ENCODE results near the gene UBE2V1.

UBE2V1 gene

DNA sequence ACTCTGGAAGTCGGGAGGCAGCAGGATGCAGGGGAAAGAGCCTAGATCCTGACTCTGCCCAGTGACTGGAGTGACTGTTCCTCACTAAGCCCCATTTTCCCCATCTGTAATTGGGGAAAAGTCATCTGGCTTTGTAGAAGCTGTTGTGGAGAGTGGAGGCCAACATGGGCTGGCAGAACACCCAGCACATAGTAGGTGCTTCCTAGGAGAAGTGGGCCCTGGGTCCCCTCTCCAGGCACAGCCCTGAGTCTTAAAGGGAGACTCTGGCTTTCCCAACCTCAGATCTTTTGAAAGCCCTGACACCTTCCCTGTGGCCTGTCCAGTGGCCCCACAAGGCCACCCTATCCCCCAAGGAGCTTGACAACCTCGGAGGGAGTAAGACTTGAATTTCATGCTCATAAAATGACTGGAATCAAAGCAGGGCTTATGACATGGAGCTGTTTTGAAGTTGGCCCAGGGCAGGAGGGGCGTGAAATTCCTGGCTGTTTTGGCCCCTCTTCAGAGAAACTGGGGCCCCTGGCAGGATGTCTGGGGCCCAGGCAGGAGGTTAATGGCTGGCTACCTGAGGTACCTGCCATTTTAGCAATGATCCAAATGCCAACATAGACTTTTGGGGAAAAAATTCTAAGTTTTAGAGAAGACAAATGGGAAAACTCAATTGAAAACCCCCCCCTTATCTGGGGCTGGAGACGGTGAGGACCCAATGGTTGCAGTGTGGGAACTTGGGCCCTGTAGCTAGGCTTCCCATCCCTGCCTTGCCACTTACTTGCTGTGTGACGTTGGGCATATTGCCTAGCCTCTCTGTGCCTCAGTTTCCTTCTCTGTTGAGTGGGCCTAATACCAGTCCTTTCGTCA, 51.6 kb downstream of the UBE2V1 start:
- DNase-seq: no peak

DNA sequence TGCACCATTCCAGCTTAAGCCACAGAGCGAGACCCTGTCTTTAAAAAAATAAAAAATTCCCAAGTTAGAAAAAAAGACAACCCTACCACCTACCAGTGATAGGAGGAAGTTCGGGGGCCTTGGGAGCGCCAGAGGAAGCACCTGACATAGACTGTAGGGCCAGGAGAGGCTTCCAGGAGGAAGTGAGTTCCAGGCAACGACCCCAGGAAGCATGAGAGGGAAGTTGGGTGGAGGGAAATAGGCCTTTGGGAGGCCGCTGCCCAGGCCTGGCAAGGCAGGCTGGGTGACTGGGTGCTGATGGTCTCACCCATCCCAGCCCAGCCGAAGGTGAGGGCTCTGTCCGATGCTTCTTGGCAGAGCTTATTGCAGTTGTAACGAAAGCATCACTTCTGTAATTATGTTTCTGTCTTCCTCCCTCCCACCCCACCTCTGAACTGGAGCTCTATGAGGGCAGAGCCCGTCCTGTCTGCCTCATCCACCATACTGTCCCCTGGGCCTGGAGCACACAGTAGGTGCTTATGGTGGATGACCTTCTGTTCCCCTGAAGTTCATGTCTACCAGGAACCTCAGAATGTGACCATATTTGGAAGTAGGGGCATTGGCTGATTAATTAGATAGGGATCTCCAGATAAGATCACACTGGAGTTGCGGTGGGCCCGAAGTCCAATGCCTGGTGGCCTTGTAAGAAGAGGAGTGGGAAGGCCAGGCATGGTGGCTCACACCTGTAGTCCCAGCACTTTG, 54.1 kb downstream of the UBE2V1 start:
- DNase-seq: no peak

DNA sequence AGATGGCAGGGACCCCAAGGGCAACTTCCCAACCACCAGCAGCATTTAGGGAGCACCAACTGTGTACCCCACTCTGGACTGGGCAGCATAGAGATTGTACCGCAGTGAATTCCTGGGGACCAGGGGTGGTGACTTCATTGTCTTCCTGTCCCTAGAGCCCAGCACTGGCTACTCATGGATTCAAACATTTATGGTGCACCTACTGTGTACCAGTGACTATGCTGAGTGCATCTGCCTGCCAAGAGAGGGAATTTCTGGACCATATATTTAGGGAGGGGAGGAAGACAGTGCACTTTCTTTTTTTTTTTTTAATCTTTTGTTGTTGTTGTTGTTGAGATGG, 55.3 kb downstream of the UBE2V1 start:
- no peak for DNase-seq

DNA sequence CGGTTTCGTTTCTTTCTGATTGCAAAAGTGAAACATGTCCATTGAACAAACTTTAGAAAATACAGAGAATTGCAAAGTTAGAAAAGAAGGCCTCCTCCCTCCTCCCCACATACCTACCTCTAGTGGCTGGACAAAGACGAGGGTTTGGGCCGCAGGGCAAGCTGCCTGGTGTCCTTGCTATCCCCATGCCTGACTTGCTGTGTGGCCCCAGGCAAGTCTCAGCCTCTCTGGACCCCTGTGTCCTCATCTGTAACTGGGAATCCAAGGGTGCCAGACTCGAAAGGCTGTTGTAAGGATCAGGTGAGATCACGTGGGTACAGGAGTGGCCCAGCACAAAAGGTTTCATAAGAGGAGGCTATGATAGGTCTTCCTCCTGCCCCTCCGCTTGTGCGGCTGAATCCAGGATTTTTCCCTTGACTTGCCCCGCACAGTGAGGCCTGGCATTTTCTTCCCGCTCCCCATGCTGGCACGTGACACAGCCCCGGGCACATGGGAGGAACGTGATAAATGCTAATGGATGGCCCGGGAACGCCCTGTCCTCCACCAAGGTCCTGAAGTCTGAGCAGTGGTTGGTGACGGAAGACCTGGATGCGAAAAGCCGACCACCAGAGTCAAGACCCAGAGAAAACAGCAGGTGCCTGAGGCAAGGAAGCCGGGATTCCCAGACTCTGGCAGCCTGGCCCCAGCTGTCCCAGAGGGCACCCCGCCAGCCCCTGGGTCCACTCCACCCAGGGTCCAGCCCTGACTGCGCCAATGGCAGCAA, 55.8 kb downstream of the UBE2V1 start:
- DNase-seq: no peak

DNA sequence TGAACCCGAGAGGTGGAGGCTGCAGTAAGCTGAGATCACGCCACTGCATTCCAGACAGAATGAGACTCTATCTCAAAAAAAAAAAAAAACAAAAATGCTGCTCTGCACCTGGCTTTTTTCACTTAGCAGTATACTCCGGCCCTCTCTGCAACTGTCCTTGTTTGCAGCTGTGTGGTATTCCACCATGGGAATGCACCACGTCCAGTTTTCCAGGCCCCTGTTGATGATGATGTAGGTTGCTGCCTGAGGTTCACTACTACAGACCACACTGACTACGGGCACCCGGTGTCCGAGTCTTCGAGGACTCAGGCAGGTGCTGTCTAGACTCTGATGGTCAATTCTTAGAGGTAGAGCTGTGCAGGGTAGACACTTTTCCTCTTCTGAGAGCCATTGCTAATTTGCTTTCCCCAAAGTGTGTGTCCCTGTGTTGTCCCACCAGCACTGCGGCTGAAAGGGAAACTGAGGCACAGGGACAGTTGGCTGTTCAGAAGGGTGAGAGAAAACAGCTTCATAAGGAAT, 56.5 kb downstream of the UBE2V1 start:
- no peak for DNase-seq

DNA sequence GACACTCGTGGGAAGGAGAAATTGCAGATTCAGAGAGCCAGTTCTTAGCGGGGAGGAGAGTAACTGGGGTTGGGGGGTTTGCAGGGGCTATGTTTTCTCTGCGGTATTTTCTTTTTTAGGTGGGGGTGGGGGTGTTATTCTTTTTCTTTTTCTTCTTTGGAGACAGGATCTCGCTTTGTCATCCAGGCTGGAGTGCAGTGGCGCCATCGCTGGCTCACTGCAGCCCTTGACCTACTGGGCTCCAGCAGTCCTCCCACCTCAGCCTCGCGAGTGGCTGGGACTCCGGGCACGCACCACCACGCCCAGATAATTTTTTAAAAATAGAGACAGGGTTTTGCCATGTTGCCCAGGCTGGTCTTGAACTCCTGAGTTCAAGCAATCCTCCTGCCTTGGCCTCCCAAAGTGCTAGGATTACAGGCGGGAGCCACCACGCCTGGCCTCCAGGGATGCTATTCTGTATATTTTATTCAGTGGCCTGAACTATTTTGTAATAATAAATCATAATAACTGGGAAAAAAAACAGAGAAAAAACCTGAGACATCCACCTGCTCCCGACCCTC, 57.3 kb downstream of the UBE2V1 start:
- no peak for DNase-seq

DNA sequence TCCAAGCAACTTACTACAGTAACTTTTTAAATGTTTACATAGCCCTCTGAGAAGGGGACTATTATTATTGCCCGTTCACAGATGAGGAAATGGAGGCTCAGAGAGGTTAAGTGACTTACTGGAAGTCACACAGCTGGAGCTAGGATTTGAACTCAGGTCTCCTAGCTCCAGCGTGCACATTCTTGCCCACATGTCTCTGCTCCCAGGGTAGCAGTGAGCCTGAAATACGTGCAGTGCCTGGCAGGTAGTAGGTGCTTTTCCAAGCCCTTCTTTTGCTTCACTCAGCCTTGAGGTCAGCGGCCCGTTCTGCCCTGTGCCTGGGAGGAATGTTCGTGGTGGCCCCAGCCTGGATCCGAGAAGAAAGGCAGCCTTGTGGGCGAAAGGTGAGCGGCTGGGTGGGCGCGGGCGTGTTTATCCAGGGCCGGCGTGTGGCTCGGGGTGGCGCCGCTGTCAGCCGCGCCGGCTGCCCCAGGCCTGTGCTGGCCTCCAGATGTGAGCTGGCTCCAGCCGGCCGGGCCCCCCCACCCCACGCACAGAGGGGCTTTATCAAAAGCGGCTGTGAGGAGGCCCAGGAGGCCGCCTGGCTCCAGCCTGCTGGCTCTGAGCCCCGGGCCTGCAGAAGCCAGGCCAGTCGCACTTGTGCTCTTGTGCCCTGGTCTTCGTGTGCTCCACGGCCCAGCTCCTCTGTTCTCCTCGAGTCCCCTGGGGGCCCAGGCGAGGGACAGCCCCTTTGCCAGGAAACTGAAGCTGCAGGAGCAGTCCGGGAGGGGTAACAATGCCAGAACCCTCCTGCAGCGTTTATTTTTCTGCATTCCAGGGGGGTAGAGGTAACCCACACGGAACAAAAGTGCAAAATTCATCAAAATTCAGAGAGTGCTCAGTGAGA, 58.1 kb downstream of the UBE2V1 start:
- no peak for DNase-seq

DNA sequence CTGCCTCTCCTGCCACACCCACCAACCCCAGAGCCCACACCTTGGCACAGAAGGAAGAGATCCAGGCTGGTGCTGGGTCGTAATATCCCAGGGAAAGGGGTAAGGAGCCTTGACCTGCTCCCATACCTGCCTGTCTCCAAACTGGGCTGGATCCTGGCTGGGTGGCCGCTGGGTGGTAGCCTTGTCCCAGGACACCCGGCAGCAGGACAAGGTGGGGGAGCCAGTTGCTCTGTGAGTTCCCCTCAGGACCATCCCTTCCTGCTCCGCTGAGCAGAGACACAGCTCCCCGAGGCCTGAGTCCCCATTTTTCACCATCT, 58.8 kb downstream of the UBE2V1 start:
- DNase-seq: no peak

DNA sequence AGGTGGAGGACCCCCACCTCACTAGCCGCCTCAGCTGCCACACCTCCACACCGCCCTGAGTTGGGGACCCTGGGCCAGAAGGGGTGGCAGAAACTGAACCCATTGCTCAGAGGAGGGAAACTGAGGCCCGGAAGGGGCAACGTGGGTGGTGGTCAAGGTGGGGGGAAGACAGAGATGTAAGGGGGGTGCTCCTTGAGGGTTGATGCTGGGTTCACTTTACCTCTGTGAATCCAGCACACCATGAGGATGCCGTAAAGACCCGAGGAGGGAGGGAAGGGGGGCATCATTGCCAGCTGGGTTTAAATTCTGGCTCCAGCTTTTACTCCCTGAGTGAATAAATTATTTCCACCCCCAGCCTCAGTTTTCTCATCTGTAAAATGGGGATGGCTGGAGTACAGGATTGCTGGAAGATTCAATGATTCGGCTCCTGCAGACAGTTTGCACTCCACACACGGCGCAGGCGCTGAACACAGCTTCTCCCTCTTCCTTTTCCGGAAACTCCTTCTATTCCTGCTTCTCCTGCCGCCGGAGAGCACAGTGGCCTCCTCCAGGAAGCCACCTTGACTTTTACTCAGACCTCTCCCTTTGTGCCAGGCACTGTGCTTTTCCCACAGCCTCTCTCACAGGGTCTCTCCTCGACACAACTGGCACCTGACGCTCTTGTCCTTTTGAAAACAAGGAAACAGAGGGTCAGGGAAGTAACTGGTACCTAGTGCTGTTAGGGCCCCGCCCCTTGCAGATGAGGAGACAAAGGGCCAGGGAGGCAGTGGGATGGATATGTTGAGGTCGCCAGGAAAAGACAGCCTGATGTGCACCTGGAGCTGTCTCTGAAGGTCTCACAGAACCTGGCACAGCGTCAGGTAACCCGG, 59.4 kb downstream of the UBE2V1 start:
- DNase-seq: no peak

DNA sequence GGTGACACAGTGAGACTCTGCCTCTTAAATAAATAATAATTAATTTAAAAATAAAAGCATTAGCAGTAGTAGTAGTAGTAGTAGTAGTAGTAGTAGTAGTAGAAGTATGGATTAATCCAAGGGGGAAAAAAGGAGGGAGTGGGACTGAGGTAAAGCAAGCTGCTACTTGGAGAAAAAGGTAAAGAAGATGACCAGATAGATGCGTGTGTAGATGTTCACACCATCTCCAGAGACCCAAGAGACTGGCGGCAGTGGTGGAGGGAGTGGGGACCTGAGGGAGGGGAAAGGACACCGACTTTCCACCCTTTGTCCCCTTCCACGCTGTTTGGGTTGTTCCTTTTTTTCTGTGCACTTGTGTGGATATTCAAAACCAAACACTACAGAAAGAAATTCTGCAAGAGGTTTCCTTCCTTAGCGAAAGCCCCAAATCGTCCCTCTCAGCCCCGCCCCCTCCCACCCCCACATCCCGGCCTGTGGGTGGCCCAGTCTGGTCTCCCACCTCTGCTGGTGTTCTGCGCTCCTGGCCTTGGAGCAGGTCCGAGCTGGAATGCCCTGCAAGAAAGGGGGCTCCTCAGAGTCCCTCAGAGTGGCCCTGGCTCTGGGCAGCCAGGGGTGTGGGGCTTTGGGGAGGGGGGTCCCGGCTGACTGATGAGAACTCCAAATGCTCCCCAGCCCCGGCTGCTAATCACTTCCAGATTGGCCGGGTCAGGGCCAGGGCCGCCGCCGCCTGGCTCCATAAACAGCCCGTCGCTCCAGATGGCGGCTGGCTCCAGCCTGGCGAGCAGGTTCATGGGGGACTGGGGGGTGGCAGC, 60.2 kb downstream of the UBE2V1 start:
- no peak for DNase-seq

DNA sequence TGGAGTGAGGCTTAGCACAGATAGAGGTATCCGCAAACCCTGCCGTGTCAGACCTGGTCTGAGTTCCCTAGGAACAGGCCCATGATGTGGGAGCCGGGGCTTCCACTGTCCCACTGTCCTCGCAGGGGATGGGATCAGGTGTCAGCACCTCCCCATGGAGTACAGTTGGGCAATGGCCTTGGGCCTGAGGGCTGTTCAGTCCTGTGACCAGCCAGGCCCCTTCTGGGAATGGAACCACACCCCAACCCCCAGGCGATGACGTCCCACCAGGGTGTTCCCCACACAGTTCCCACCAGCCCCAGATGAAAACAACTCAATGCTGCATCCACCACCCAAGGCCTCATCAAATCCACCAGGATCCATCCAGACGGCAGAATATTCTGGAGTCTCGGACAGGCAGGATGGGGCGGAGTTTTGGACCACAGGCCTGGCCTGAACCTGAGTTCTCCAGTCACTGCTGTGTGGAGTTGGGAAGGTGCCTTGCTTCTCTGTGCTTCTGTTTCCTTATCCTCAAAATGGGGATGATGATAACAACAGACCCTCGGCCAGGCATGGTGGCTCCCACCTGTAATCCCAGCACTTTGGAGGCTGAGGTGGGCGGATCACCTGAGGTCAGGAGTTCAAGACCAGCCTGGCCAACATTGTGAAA, 62.2 kb downstream of the UBE2V1 start:
- no peak for DNase-seq

DNA sequence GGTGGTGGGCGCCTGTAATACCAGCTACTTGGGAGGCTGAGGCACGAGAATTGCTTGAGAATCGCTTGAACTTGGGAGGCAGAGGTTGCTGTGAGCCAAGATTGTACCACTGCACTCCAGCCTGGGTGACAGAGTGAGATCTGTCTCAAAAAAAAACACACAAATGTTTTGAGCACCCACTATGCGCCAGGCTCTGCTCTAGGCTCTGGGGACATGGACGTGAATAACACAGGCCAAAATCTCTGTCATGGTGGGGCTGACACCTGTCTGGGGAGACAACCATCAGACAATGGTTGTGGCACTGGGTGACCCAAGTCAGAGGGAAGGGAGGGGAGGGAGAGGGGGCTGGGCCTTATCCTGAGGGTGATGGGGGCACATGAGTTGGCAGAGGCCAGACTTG, 62.7 kb downstream of the UBE2V1 start:
- no peak for DNase-seq

DNA sequence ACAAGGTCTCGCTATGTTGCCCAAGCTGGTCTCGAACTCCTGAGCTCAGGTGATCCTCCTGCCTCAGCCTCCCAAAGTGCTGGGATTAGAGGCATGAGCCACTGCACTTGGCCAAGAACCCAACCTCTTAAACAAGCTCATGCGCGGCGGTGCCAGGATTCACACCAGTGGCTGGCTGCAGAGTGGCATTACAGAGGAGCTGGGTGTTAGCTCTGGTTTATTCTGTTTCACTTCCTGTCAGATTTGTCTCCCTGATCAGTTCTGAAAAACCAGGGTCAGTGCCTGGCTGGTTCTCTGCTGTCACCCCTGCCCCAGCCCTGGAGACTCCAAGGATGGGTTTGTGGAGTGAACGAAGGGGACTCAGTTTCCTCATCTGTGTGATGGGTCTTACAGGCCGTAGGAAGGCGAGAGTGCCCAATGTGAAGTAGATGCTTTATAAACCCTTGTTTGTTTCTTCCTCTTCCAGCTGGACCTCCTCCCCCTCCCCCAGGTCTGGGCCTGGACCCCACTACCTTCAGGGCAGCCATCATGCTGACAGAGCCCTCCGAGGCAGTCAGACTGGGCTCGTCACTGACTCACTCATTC, 63.4 kb downstream of the UBE2V1 start:
- no peak for DNase-seq

DNA sequence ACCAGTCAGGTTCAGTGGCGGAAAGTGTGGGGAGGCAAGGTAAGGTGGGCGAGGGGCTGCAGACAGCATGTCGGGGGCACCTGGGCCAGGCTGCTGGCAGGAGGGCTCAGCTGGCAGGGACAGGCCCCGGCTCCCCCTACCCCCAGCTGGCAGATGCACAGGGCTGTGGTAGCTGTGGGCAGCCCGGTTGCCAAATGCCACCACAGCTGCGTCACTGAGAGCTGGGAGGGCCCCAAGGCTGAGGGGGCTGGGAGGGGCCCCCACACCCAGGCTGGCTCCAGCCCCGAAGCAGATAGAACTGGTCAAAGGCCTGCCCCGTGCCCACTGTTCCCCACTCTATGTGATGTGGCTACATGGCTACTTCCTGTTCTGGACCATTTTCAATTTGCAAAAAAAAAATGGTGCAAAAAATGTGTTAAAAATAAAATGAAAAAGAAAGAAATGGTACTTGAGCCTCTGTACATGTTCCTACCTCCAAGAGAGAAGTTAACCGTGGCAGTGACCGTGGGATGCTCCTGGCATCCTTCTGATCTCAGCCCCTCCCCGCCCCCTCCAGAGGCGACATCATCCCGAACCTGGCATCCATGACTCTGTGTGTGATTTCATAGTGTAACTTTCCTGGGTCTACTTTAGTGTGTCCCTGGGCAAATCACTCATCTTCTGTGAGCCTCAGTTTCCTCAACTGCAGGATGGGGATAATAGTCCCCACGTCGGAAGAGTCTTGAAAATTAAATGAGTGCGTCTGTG, 64.4 kb downstream of the UBE2V1 start:
- DNase-seq: no peak

DNA sequence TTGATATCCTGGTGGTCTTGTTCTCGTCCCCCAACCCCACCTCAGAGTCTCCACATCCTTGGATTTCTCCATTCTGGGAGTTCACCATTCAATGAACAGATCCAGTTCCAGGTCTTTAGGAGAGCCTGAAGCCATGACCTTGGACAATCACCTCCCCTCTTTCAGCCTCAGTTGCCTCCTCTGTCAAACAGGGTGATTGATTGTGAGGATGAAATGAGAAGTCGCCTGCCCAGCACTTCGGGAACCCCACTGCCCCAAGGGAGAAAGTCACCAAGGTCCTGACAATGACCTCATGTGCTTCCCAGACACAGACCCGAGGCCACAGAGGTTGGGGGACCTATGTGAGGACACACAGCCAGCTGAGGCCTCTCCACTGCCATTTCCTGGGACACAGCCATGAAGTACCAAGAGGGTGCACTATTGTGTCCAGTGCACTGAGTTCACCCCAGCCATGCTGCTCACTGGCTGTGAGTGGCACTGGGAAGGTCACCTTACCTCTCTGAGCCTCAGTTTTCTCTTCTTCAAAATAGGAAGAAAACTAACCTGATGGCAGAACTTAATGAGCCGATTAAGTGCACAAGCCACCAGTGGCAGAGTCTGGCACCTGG, 68.5 kb downstream of the UBE2V1 start:
- DNase-seq: no peak

DNA sequence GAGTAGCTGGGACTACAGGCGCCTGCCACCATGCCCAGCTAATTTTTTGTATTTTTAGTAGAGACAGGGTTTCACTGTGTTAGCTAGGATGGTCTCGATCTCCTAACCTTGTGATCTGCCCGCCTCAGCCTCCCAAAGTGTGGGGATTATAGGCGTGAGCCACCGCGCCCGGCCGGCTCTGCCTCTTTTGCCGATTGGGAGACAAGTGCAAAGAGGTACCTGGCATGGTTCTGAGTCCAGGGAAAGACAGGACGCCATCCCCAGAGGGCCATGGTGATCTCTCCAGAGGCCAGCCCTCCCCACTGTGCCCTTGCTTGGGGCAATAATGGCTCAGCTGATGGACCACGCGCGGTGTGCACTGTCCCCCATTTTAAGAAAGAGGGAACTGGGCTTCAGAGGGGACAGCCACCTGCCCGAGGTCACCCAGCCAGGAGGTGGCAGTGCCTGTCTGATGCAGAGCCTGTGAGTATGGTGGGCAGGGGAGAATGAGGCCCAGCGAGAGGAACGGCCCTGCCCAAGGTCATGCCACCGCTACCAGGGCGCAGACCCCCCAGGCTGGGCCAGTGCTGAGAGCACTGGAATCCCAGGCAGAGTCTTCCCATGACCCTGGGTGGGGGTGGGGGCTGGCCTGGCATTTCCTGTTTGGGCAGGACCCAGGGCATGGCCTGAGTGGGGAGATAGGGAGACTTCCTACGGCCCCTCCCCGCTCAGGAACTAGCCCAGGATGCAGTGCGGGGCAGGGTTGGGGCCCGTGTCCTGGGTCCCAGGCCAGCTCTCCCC, 69.2 kb downstream of the UBE2V1 start:
- DNase-seq: no peak
